ENCODE data around the gene PCDH1. TPM values are rescaled to one million over a fixed set of nuclear protein-coding genes. Genes with fewer than 3 reads are reported as not detected.
"Not testable (repeated sequence)": the region's sequence is repeated elsewhere in the genome, so short reads cannot be mapped to it uniquely, and the experiment has no call there.

PCDH1 gene
- total and polyA plus RNA-seq, 12 donors, result 3.7 to 16.8 (median 7.7) TPM

DNA sequence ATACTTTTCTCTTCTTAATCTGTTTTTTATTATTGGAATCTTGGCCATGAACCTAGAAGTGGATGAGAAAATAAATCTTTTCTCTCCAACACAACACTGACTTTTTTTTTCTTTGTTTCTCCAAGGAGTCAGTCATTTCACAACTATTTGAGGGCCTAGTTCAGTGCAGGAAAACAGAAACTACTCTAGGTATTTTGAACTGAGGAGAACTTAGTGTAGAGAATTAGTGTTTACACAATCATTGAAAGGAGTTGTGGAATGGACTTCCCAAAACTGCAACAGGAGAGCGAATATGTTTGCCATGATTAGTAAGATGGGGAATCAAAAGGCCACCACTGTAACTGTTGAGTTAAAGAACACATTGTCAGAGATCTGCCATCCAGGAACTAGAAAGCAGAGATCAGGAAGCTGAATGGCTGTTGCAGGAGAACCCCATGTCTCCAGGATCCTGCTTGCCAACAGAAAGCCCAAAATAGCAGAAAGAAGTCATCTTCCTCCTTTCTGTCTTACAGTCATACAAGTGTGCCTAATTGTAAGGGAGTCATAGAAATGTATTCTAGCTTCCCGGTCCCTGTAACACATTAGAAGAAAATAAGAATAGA, 20.3 kb upstream of the PCDH1 start:
- Histone ChIP-seq H3K4me1 (replicated peaks in 1 of 2) (peaks cover 0 to 2% of the 10 kb centered on the region in 2 donors), H3K4me3 (no peak overlapping the region), H3K27me3 (no peaks in the 10 kb centered on the region), H3K36me3 (replicated peaks in 1 of 2) (no peaks in the 10 kb centered on the region), H3K27ac (peak overlapping the region in 1 of 5 donors; percentile 29), H3K9me3 (replicated peaks in 1 of 3) (no peaks in the 10 kb centered on the region)
- DNase-seq, result no peak
- intact Hi-C loops (cut with DNase I), result no loop called here
- whole genome bisulfite sequencing, 4 donors, result 61 to 74% (median 71%) methylated on average over 2 of the region's 2 CpGs
- TF ChIP-seq, protein P1, sequence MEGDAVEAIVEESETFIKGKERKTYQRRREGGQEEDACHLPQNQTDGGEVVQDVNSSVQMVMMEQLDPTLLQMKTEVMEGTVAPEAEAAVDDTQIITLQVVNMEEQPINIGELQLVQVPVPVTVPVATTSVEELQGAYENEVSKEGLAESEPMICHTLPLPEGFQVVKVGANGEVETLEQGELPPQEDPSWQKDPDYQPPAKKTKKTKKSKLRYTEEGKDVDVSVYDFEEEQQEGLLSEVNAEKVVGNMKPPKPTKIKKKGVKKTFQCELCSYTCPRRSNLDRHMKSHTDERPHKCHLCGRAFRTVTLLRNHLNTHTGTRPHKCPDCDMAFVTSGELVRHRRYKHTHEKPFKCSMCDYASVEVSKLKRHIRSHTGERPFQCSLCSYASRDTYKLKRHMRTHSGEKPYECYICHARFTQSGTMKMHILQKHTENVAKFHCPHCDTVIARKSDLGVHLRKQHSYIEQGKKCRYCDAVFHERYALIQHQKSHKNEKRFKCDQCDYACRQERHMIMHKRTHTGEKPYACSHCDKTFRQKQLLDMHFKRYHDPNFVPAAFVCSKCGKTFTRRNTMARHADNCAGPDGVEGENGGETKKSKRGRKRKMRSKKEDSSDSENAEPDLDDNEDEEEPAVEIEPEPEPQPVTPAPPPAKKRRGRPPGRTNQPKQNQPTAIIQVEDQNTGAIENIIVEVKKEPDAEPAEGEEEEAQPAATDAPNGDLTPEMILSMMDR (IDR thresholded peaks at IDR 0.05), result no peak
- no peak for TF ChIP-seq POLR2A (IDR thresholded peaks at IDR 0.05)

DNA sequence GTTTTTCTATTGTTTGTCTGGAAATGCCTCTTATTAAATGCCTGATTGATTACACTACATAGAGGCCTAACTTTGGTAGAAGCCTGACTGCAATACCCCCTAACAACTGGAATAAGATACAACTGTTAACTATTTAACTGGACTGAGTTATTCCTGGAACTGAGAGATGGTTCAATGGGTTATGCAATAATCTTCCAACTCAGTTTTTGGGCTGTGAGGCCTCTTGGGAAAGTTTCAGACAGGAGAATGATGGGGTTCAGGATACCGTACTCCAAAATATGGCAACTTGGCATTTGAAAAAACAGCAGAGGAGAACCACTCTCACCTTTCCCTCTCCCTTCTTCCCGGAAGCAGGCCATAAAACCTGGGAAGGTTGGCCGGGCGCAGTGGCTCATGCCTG, 19.2 kb upstream of the PCDH1 start:
- H3K4me3 ChIP-seq, result no peak overlapping the region
- no peak for DNase-seq
- H3K27ac ChIP-seq, result no peak overlapping the region
- intact Hi-C loops (cut with DNase I), result no loop called here
- no peaks in the 10 kb centered on the region for H3K4me1 ChIP-seq (replicated peaks in 1 of 2)
- H3K9me3 ChIP-seq (replicated peaks in 1 of 3), result no peaks in the 10 kb centered on the region
- no peaks in the 10 kb centered on the region for H3K27me3 ChIP-seq
- WGBS, 4 donors, result 93 to 99% (median 96%) methylated on average over 4 of the region's 4 CpGs
- TF ChIP-seq, protein P1 (IDR thresholded peaks at IDR 0.05), result no peak
- no peak for TF ChIP-seq POLR2A (IDR thresholded peaks at IDR 0.05)
- no peaks in the 10 kb centered on the region for H3K36me3 ChIP-seq (replicated peaks in 1 of 2)

DNA sequence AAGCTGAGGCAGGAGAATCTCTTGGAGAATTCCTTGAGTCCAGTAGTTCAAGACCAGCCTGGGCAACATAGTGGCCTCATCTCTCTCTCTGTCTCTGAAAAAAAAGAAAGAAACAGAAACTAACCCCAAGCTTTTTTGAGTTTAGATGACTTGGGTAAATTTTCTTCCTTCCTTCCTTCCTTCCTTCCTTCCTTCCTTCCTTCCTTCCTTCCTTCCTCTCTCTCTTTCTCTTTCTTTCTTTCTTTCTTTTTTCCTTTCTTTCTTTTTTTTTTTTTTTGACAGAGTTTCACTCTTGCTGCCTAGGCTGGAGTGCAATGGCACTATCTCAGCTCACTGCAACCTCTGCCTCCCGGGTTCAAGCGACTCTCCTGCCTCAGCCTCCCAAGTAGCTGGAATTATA, 12.2 kb upstream of the PCDH1 start:
- WGBS, 4 donors, result 81 to 93% (median 90%) methylated on average over 2 of the region's 2 CpGs
- intact Hi-C loops (cut with DNase I); DNase-seq; H3K36me3 ChIP-seq (replicated peaks in 1 of 2); H3K4me1 ChIP-seq (replicated peaks in 1 of 2); H3K9me3 ChIP-seq (replicated peaks in 1 of 3); H3K27ac ChIP-seq; H3K27me3 ChIP-seq; H3K4me3 ChIP-seq: not testable (repeated sequence)

DNA sequence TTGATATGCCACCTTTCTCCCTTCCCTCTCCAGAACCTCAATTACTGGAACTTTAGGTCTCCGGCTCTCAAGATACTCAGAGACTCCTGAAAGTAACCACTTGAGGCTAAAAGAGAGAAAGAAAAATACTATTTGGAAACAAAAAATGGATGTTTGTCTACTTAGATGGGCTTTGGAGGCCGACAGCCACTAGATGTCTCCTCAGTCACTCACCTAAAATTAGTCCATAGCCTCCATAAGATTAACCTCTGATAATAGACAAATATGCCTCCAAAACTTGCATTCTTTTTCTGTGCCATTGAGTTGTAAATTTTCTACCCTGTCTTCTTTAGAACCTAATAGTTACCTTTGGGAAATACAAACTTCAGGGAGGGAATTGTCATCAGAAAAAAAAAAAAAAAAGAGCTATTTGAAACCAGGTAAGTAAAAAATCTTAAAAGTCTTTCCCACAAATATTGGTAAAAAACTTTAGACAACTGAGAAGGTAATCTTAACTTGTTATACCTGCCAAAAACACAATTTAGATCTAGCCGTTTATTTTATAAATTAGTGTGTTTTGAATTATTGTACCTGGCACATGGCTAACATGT, 11.2 kb upstream of the PCDH1 start:
- intact Hi-C loops (cut with DNase I), result loop anchor here in 1 of 2 donors (10.0 kb wide), 1 partner anchor 65 kb away; the partner anchor contains the start of gene PCDH12
- 35 to 44% (median 43%) methylated on average over 3 of the region's 3 CpGs for WGBS, 4 donors

More for the DNA sequence above, 11.2 kb upstream of the PCDH1 start:
- TF ChIP-seq, protein P1 (IDR thresholded peaks at IDR 0.05), result peak in 4 of 6 experiments; percentile 29 to 39 (median 33)
- TF ChIP-seq POLR2A (IDR thresholded peaks at IDR 0.05), result no peak
- H3K9me3 ChIP-seq (replicated peaks in 1 of 3), result no peaks in the 10 kb centered on the region
- peak in 1 of 7 donors; percentile 32 for DNase-seq
- H3K4me1 ChIP-seq (replicated peaks in 1 of 2), result no peaks in the 10 kb centered on the region
- no peak overlapping the region for H3K27ac ChIP-seq
- no peak overlapping the region for H3K4me3 ChIP-seq
- no peaks in the 10 kb centered on the region for H3K36me3 ChIP-seq (replicated peaks in 1 of 2)
- H3K27me3 ChIP-seq, result no peaks in the 10 kb centered on the region
